ENCODE measurements around the gene SUMO3.

The SUMO3 gene

DNA sequence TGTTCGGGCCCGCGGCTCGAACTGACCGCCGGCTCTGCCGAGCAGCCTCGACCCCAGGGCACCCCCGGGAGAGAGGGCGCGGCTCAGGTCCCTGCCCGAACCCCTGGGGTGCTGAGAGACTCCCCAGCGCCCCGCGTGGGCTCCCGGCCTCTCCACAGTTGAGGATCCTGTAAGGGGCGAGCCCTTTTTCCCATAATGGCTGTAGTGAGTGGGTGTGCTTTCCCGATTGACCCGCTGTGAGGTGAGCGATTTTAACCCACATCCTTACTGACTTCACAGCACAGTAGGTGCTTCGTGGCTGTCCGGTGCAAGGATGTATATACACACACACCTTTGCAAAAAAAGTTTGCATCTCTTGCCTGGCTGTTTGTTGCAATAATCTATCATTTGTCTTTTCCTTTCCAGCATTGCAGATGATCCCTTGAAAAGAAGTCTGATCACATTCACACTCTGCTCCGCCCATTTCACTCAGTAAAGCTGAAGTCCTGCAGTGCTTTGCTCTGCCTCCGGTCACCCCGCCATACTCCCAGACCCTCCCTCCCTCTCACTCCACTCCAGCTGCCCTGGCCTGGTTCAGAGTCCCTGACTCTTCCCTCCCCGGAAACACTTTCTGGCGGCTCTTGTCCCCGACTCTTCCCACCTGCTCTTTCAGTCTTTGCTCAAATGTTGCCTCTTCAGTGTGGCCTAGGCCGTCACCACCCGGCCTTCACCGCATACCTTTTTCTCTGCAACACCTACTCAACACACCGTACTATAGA is 15.3 kb downstream of the SUMO3 start:
- peaks cover 0 to 3% of the 10 kb centered on the region in 2 donors for H3K9me3 ChIP-seq (replicated peaks in 1 of 2; ENCODE audit: control insufficient read depth in 2 of 2, insufficient read depth in 1 of 2, low read depth in 1 of 2, low read length in 2 of 2)
- no peak overlapping the region for H4K8ac ChIP-seq (ENCODE audit: low read depth, low read length)
- H3K14ac ChIP-seq (ENCODE audit: low read length) = no peak overlapping the region
- peak overlapping the region; percentile 85 to 99 for H3K4me3 ChIP-seq (ENCODE audit: low read length in 2 of 2)
- H3K4me1 ChIP-seq (ENCODE audit: control insufficient read depth in 2 of 2, insufficient read depth in 1 of 2, low read depth in 1 of 2, low read length in 2 of 2) = peaks cover 1 to 13% of the 10 kb centered on the region in 2 donors
- H3K9ac ChIP-seq (ENCODE audit: low read depth, low read length, poor library complexity) = peak overlapping the region; percentile 86
- H2BK15ac ChIP-seq (ENCODE audit: low read length) = no peak overlapping the region
- H2BK12ac ChIP-seq (ENCODE audit: low read length) = no peak overlapping the region
- H3K27ac ChIP-seq (replicated peaks; ENCODE audit: low read length) = no peak overlapping the region
- H3K23ac ChIP-seq (ENCODE audit: low read depth, low read length, poor library complexity) = no peak overlapping the region
- peak overlapping the region; percentile 40 for H3K18ac ChIP-seq (ENCODE audit: low read length)
- H4K91ac ChIP-seq (ENCODE audit: low read depth, low read length, poor library complexity) = no peak overlapping the region
- peaks cover 22 to 74% of the 10 kb centered on the region in 2 donors for H3K36me3 ChIP-seq (replicated peaks in 1 of 2; ENCODE audit: control insufficient read depth in 2 of 2, insufficient read depth in 2 of 2, low read length in 2 of 2)
- H3K4me2 ChIP-seq (ENCODE audit: insufficient read depth, low read length, poor library complexity, severe bottlenecking) = peak overlapping the region; percentile 92
- no peaks in the 10 kb centered on the region for H3K27me3 ChIP-seq (ENCODE audit: control insufficient read depth in 3 of 3, insufficient read depth in 3 of 3, low read depth in 1 of 3, low read length in 3 of 3)
- H2BK120ac ChIP-seq (ENCODE audit: low read depth, low read length) = no peak overlapping the region
- H3K4ac ChIP-seq (ENCODE audit: low read length) = no peak overlapping the region
- H2AFZ ChIP-seq (ENCODE audit: low read length) = peak overlapping the region; percentile 98
- DNase-seq (ENCODE audit: low spot score) = no peak
- no CpG with 5 or more reads among the region's 32 CpGs for WGBS, 2 donors (ENCODE audit: extremely low coverage in 2 of 2, insufficient read length in 2 of 2, insufficient replicate concordance in 1 of 2)
- H2BK5ac ChIP-seq (ENCODE audit: low read length) = peak overlapping the region; percentile 8
- H3K79me1 ChIP-seq (ENCODE audit: low read depth, low read length) = peaks cover 8% of the 10 kb centered on the region
- H2AK5ac ChIP-seq (ENCODE audit: low read depth, low read length) = peak overlapping the region; percentile 21

DNA sequence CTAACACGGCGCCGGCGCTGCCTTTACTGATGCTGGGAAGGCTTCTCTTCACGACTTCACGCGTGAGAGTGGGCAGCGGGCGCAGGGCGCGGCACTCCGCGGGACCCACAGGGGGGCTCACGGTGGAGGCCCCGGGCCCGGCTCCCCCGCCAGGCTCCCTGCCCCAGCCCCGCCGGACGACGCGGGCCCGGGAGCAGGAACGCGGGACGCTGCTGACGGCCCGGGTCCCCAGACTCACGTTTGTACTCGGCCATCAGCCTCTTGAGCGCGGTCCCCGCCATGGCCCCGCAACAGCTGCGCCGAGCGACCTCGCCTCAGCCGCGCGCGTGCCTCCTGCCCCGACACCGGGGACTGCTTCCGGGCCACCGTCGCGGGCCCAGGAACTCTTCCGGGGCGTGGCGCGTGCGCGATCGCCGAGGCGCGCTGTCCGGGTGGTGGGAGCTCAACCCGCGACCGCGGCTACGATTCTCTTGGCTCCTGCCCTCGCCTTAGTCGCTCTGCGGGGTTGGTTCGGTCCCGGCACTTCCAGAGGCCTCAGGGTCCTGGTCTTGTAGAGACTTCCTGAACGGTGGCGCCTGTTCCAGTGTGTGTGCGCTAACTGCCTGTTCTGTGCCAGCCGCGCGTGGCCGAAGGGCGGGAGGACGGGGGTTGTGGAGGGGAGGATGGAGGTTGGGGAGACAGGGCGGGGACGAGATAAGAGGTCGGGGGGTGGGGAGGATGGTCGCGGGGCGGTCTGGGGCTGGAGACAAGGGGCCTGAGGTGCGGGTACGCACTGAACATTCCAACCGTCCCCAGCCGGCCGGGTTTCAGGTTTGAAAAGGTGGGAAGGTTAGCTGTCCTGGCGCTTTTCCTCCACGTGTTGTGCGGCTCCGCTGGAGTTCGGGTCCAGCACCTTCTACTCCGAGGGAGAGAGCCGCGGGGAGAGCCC is 16.1 kb downstream of the SUMO3 start, which contains the start of gene UBE2G2:
Gene UBE2G2, minus strand, starts transcription at position 353 of the 928 bp plus-strand sequence. Its CDS starts 72 bp downstream, at position 281.
- H3K27me3 ChIP-seq (ENCODE audit: control insufficient read depth in 3 of 3, insufficient read depth in 3 of 3, low read depth in 1 of 3, low read length in 3 of 3) = no peaks in the 10 kb centered on the region
- H3K18ac ChIP-seq (ENCODE audit: low read length) = peak within 1 kb of the TSS; percentile 86
- H3K79me1 ChIP-seq (ENCODE audit: low read depth, low read length) = peaks cover 5% of the 10 kb centered on the region
- peak within 1 kb of the TSS; percentile 21 for H2AK5ac ChIP-seq (ENCODE audit: low read depth, low read length)
- no peaks in the 10 kb centered on the region for H3K9me3 ChIP-seq (replicated peaks in 1 of 2; ENCODE audit: control insufficient read depth in 2 of 2, insufficient read depth in 1 of 2, low read depth in 1 of 2, low read length in 2 of 2)
- peak within 1 kb of the TSS; percentile 94 for H3K23ac ChIP-seq (ENCODE audit: low read depth, low read length, poor library complexity)
- DNase-seq (ENCODE audit: low spot score) = peak; percentile 81
- H3K27ac ChIP-seq (replicated peaks; ENCODE audit: low read length) = peak within 1 kb of the TSS; percentile 57
- H2BK120ac ChIP-seq (ENCODE audit: low read depth, low read length) = no peak within 1 kb of the TSS
- peak within 1 kb of the TSS; percentile 92 for H3K4me2 ChIP-seq (ENCODE audit: insufficient read depth, low read length, poor library complexity, severe bottlenecking)
- H2BK12ac ChIP-seq (ENCODE audit: low read length) = no peak within 1 kb of the TSS
- H3K14ac ChIP-seq (ENCODE audit: low read length) = no peak within 1 kb of the TSS
- no peak within 1 kb of the TSS for H2BK15ac ChIP-seq (ENCODE audit: low read length)
- H2BK5ac ChIP-seq (ENCODE audit: low read length) = peak within 1 kb of the TSS; percentile 8
- H2AFZ ChIP-seq (ENCODE audit: low read length) = peak within 1 kb of the TSS; percentile 98
- H3K4me1 ChIP-seq (ENCODE audit: control insufficient read depth in 2 of 2, insufficient read depth in 1 of 2, low read depth in 1 of 2, low read length in 2 of 2) = peaks cover 1 to 13% of the 10 kb centered on the region in 2 donors
- H3K36me3 ChIP-seq (replicated peaks in 1 of 2; ENCODE audit: control insufficient read depth in 2 of 2, insufficient read depth in 2 of 2, low read length in 2 of 2) = peaks cover 17 to 71% of the 10 kb centered on the region in 2 donors
- WGBS, 2 donors (ENCODE audit: extremely low coverage in 2 of 2, insufficient read length in 2 of 2, insufficient replicate concordance in 1 of 2) = no CpG with 5 or more reads among the region's 97 CpGs
- no peak within 1 kb of the TSS for H3K4ac ChIP-seq (ENCODE audit: low read length)
- no peak within 1 kb of the TSS for H4K91ac ChIP-seq (ENCODE audit: low read depth, low read length, poor library complexity)
- peak within 1 kb of the TSS; percentile 84 for H4K8ac ChIP-seq (ENCODE audit: low read depth, low read length)
- H3K4me3 ChIP-seq (ENCODE audit: low read length in 2 of 2) = peak within 1 kb of the TSS; percentile 85 to 99
- peak within 1 kb of the TSS; percentile 86 for H3K9ac ChIP-seq (ENCODE audit: low read depth, low read length, poor library complexity)

- Histone ChIP-seq H2BK120ac (ENCODE audit: low read depth, low read length) (no peak overlapping the region), H4K91ac (ENCODE audit: low read depth, low read length, poor library complexity) (no peak overlapping the region), H4K8ac (ENCODE audit: low read depth, low read length) (no peak overlapping the region), H3K4me3 (ENCODE audit: low read length in 2 of 2) (peak overlapping the region; percentile 85 to 99), H3K4me2 (ENCODE audit: insufficient read depth, low read length, poor library complexity, severe bottlenecking) (peak overlapping the region; percentile 92), H3K18ac (ENCODE audit: low read length) (no peak overlapping the region), H3K27ac (replicated peaks; ENCODE audit: low read length) (no peak overlapping the region), H3K9ac (ENCODE audit: low read depth, low read length, poor library complexity) (peak overlapping the region; percentile 83), H3K23ac (ENCODE audit: low read depth, low read length, poor library complexity) (peak overlapping the region; percentile 94), H2BK5ac (ENCODE audit: low read length) (no peak overlapping the region), H3K27me3 (ENCODE audit: control insufficient read depth in 3 of 3, insufficient read depth in 3 of 3, low read depth in 1 of 3, low read length in 3 of 3) (no peaks in the 10 kb centered on the region), H3K9me3 (replicated peaks in 1 of 2; ENCODE audit: control insufficient read depth in 2 of 2, insufficient read depth in 1 of 2, low read depth in 1 of 2, low read length in 2 of 2) (no peaks in the 10 kb centered on the region), H2BK15ac (ENCODE audit: low read length) (no peak overlapping the region), H2BK12ac (ENCODE audit: low read length) (no peak overlapping the region), H3K4me1 (ENCODE audit: control insufficient read depth in 2 of 2, insufficient read depth in 1 of 2, low read depth in 1 of 2, low read length in 2 of 2) (peaks cover 1 to 13% of the 10 kb centered on the region in 2 donors), H3K14ac (ENCODE audit: low read length) (no peak overlapping the region), H3K79me1 (ENCODE audit: low read depth, low read length) (peaks cover 4% of the 10 kb centered on the region), H2AFZ (ENCODE audit: low read length) (peak overlapping the region; percentile 98), H2AK5ac (ENCODE audit: low read depth, low read length) (no peak overlapping the region), H3K4ac (ENCODE audit: low read length) (no peak overlapping the region), H3K36me3 (replicated peaks in 1 of 2; ENCODE audit: control insufficient read depth in 2 of 2, insufficient read depth in 2 of 2, low read length in 2 of 2) (peaks cover 16 to 72% of the 10 kb centered on the region in 2 donors)
- WGBS, 2 donors (ENCODE audit: extremely low coverage in 2 of 2, insufficient read length in 2 of 2, insufficient replicate concordance in 1 of 2) = no CpG with 5 or more reads among the region's 17 CpGs
- no peak for DNase-seq (ENCODE audit: low spot score)
Measured at GRCh38 chr21:44800971-44801467, 16.8 kb downstream of the SUMO3 start.
